Mesenchymal stem cell (in vitro differentiated cells and primary cell): ENCODE data around the gene SLCO3A1.

Experiments
- DNase-seq: peaks from one replicate; pipeline ENCODE4 v3.0.0-alpha.2; 2013
- H2AFZ ChIP-seq: one replicate; pipeline ENCODE4 v1.6.1; 2013; ENCODE audit warnings: low read depth, mild to moderate bottlenecking, control low read depth, inconsistent platforms, low read length, moderate library complexity
- H2AK5ac ChIP-seq: 2 replicates; pipeline ENCODE4 v1.6.1; 2013; ENCODE audit warnings: low read length, moderate library complexity, mild to moderate bottlenecking, inconsistent platforms; ENCODE audit not compliant: severe bottlenecking
- H2BK120ac ChIP-seq: one replicate; pipeline ENCODE4 v1.6.1; 2013; ENCODE audit warnings: low read depth, mild to moderate bottlenecking, inconsistent platforms, low read length, moderate library complexity
- H2BK12ac ChIP-seq, 2 experiments: one replicate each; pipeline ENCODE4 v1.6.1; 2013; ENCODE audit warnings: inconsistent platforms in 2 of 2, low read length in 2 of 2, mild to moderate bottlenecking in 2 of 2, moderate library complexity in 2 of 2, control low read depth in 1 of 2
- H2BK15ac ChIP-seq: one replicate; pipeline ENCODE4 v1.6.1; 2013; ENCODE audit warnings: mild to moderate bottlenecking, low read depth, inconsistent platforms; ENCODE audit not compliant: poor library complexity, severe bottlenecking
- H2BK5ac ChIP-seq: 2 replicates; pipeline ENCODE4 v1.6.1; 2013; ENCODE audit warnings: low read depth, mild to moderate bottlenecking, low read length, control low read depth, inconsistent platforms; ENCODE audit not compliant: poor library complexity, severe bottlenecking
- H3K14ac ChIP-seq, 2 experiments: one replicate each; pipeline ENCODE4 v1.6.1; 2013; ENCODE audit warnings: inconsistent platforms in 2 of 2, low read length in 2 of 2, control low read depth in 1 of 2, mild to moderate bottlenecking in 1 of 2, moderate library complexity in 1 of 2
- H3K18ac ChIP-seq, 2 experiments: one replicate each; pipeline ENCODE4 v1.6.1; 2013; ENCODE audit warnings: inconsistent platforms in 2 of 2, low read length in 2 of 2, control low read depth in 1 of 2, low read depth in 1 of 2, mild to moderate bottlenecking in 1 of 2
- H3K23ac ChIP-seq, 2 experiments: one replicate each; pipeline ENCODE4 v1.6.1; 2013; ENCODE audit warnings: inconsistent platforms in 2 of 2, low read length in 2 of 2, mild to moderate bottlenecking in 2 of 2, moderate library complexity in 2 of 2, control low read depth in 1 of 2
- H3K27ac ChIP-seq: 2 replicates; pipeline ENCODE4 v1.5.1; 2013; ENCODE audit warnings: mild to moderate bottlenecking, moderate library complexity, low read length, control low read depth, inconsistent platforms; ENCODE audit not compliant: poor library complexity, severe bottlenecking
- H3K27me3 ChIP-seq, 2 experiments: 2 replicates each; pipeline versions ENCODE4 v1.6.1 to v1.7.0; 2013; ENCODE audit warnings: low read length in 2 of 2, mild to moderate bottlenecking in 2 of 2, moderate library complexity in 2 of 2, control low read depth in 1 of 2, inconsistent platforms in 1 of 2; ENCODE audit not compliant: control insufficient read depth in 1 of 2, insufficient read depth in 1 of 2
- H3K36me3 ChIP-seq, 2 experiments: 2 replicates each; pipeline versions ENCODE4 v1.6.1 to v1.7.0; 2013; ENCODE audit warnings: low read length in 2 of 2, control low read depth in 1 of 2, inconsistent platforms in 1 of 2, low read depth in 1 of 2, mild to moderate bottlenecking in 1 of 2; ENCODE audit not compliant: insufficient read depth in 2 of 2, control insufficient read depth in 1 of 2
- H3K4ac ChIP-seq, 2 experiments: one replicate each; pipeline ENCODE4 v1.6.1; 2013; ENCODE audit warnings: inconsistent platforms in 2 of 2, low read length in 2 of 2, mild to moderate bottlenecking in 2 of 2, moderate library complexity in 2 of 2, control low read depth in 1 of 2, low read depth in 1 of 2
- H3K4me1 ChIP-seq: 2 replicates; pipeline ENCODE4 v1.6.1; 2013; ENCODE audit warnings: low read depth, low read length, control low read depth; ENCODE audit not compliant: control insufficient read depth, insufficient read depth
- H3K4me2 ChIP-seq: 2 replicates; pipeline ENCODE4 v1.6.1; 2013; ENCODE audit warnings: low read length, mild to moderate bottlenecking, inconsistent platforms; ENCODE audit not compliant: poor library complexity, severe bottlenecking
- H3K4me3 ChIP-seq, 2 experiments: 2 replicates each; pipeline versions ENCODE4 v1.5.1 to v1.7.0; 2013; ENCODE audit warnings: low read length in 2 of 2, mild to moderate bottlenecking in 2 of 2, control low read depth in 1 of 2, low read depth in 1 of 2; ENCODE audit not compliant: insufficient read depth in 1 of 2
- H3K79me1 ChIP-seq: replicated peaks from 2 replicates; pipeline ENCODE4 v1.6.1; 2013; ENCODE audit warnings: mild to moderate bottlenecking, control low read depth, low read length, inconsistent platforms; ENCODE audit not compliant: poor library complexity, severe bottlenecking
- H3K9ac ChIP-seq: 2 replicates; pipeline ENCODE4 v1.7.0; 2013; ENCODE audit warnings: mild to moderate bottlenecking, low read length, moderate library complexity
- H3K9me3 ChIP-seq: 2 replicates; pipeline ENCODE4 v1.7.0; 2013; ENCODE audit warnings: mild to moderate bottlenecking, low read length; ENCODE audit not compliant: control insufficient read depth
- H4K8ac ChIP-seq: one replicate; pipeline ENCODE4 v1.6.1; 2013; ENCODE audit warnings: inconsistent platforms, mild to moderate bottlenecking, low read length, moderate library complexity
- H4K91ac ChIP-seq: one replicate; pipeline ENCODE4 v1.6.1; 2013; ENCODE audit warnings: mild to moderate bottlenecking, low read length, inconsistent platforms
- WGBS: methylation state at CpG from one replicate; pipeline ENCODE4 v1.1.7; 2013; ENCODE audit warnings: mixed read lengths; 5-methylcytosine and 5-hydroxymethylcytosine counted together

The SLCO3A1 gene

DNA sequence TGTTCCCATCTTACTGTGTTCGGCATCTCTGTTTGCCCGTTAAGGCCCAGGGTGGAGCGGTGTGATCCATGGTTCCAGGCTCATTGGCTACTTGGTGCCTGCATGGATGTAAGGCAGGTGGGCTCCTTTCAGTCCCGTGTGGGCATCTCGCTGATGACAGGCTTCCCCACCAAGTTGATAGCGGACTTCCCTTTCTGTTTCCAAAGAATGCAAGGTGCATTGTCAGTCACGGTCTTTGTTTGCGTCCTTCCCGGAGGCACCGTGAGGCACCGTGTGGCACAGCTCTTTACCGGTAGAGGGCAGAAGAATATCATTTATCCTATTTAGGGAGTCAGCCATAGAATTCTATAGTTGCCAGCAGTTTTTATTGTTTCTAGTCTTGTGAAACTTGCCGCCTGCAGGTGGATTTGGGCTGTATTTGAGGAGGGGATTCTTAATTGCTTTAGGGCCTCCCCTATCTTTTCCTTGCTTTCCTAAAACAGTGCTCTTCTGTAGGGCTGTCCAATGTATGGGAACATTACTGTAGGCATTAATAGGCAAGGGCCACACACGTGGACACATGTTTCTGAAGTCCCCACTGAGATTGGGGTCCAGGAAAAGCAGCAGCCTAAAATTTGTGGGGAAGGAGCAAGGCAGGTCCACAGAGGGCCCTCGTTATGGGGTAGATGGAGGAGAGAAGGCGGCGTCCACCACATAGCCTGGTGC, 244.1 kb downstream of the SLCO3A1 start:
- Histone ChIP-seq H3K27ac (no peak overlapping the region), H3K4me1 (peaks cover 3% of the 10 kb centered on the region), H3K23ac (no peak overlapping the region), H2BK5ac (no peak overlapping the region), H3K4me2 (peak overlapping the region; percentile 23), H3K36me3 (peaks cover 0 to 27% of the 10 kb centered on the region in 2 experiments), H4K8ac (no peak overlapping the region), H3K4me3 (no peak overlapping the region), H2BK15ac (no peak overlapping the region), H3K9me3 (no peaks in the 10 kb centered on the region), H3K79me1 (no peaks in the 10 kb centered on the region), H3K9ac (no peak overlapping the region), H2AK5ac (no peak overlapping the region), H3K18ac (no peak overlapping the region), H3K4ac (no peak overlapping the region), H2BK12ac (no peak overlapping the region), H4K91ac (no peak overlapping the region), H3K27me3 (no peaks in the 10 kb centered on the region), H3K14ac (no peak overlapping the region), H2BK120ac (no peak overlapping the region), H2AFZ (no peak overlapping the region)
- WGBS = 33% methylated on average over 17 of the region's 17 CpGs
- peak; percentile 20 for DNase-seq

GRCh38 chr15:92098869-92099268, 245.4 kb downstream of the SLCO3A1 start:
- Histone ChIP-seq H3K9me3 (no peaks in the 10 kb centered on the region), H2BK120ac (no peak overlapping the region), H3K27me3 (no peaks in the 10 kb centered on the region), H2BK12ac (no peak overlapping the region), H3K4me2 (no peak overlapping the region), H3K36me3 (peaks cover 0 to 27% of the 10 kb centered on the region in 2 experiments), H3K18ac (no peak overlapping the region), H3K27ac (no peak overlapping the region), H2BK15ac (no peak overlapping the region), H3K4ac (no peak overlapping the region), H3K4me3 (no peak overlapping the region), H3K14ac (no peak overlapping the region), H3K9ac (no peak overlapping the region), H3K79me1 (no peaks in the 10 kb centered on the region), H3K23ac (no peak overlapping the region), H3K4me1 (peaks cover 3% of the 10 kb centered on the region), H4K8ac (no peak overlapping the region), H2AK5ac (no peak overlapping the region), H2BK5ac (no peak overlapping the region), H4K91ac (no peak overlapping the region), H2AFZ (no peak overlapping the region)
- DNase-seq = no peak
- WGBS = 77% methylated on average over 5 of the region's 5 CpGs

- no peak overlapping the region for H3K4me3 ChIP-seq
- no peak overlapping the region for H2AK5ac ChIP-seq
- no peak overlapping the region for H2BK12ac ChIP-seq
- H3K4ac ChIP-seq = no peak overlapping the region
- H3K27ac ChIP-seq = no peak overlapping the region
- H2BK120ac ChIP-seq = no peak overlapping the region
- H3K9ac ChIP-seq = no peak overlapping the region
- no peak overlapping the region for H2BK5ac ChIP-seq
- 100% methylated on average over 1 of the region's 2 CpGs for WGBS
- no peak overlapping the region for H2BK15ac ChIP-seq
- H4K91ac ChIP-seq = no peak overlapping the region
- no peak overlapping the region for H3K18ac ChIP-seq
- no peak overlapping the region for H2AFZ ChIP-seq
- H3K23ac ChIP-seq = no peak overlapping the region
- H3K27me3 ChIP-seq = no peaks in the 10 kb centered on the region
- no peak overlapping the region for H3K14ac ChIP-seq
- no peaks in the 10 kb centered on the region for H3K9me3 ChIP-seq
- peaks cover 0 to 24% of the 10 kb centered on the region in 2 experiments for H3K36me3 ChIP-seq
- no peak for DNase-seq
- H3K4me1 ChIP-seq = peaks cover 3% of the 10 kb centered on the region
- H4K8ac ChIP-seq = no peak overlapping the region
- no peaks in the 10 kb centered on the region for H3K79me1 ChIP-seq
- no peak overlapping the region for H3K4me2 ChIP-seq
Measured at GRCh38 chr15:92100301-92100700, 246.8 kb downstream of the SLCO3A1 start.

- Histone ChIP-seq H2AK5ac (no peak overlapping the region), H3K23ac (no peak overlapping the region), H3K14ac (no peak overlapping the region), H3K18ac (no peak overlapping the region), H3K36me3 (peaks cover 0 to 24% of the 10 kb centered on the region in 2 experiments), H4K91ac (no peak overlapping the region), H3K9ac (no peak overlapping the region), H3K4me1 (peaks cover 6% of the 10 kb centered on the region), H3K79me1 (no peaks in the 10 kb centered on the region), H3K4ac (no peak overlapping the region), H3K27ac (no peak overlapping the region), H4K8ac (no peak overlapping the region), H3K27me3 (no peaks in the 10 kb centered on the region), H2BK12ac (no peak overlapping the region), H3K9me3 (no peaks in the 10 kb centered on the region), H2BK120ac (no peak overlapping the region), H3K4me2 (no peak overlapping the region), H2BK15ac (no peak overlapping the region), H2AFZ (no peak overlapping the region), H3K4me3 (no peak overlapping the region), H2BK5ac (no peak overlapping the region)
- 89% methylated on average over 2 of the region's 2 CpGs for WGBS
- no peak for DNase-seq
Measured at GRCh38 chr15:92100751-92101150, 247.2 kb downstream of the SLCO3A1 start.
